Measurements from ENCODE around the gene TRPM6.

Gene TRPM6

DNA sequence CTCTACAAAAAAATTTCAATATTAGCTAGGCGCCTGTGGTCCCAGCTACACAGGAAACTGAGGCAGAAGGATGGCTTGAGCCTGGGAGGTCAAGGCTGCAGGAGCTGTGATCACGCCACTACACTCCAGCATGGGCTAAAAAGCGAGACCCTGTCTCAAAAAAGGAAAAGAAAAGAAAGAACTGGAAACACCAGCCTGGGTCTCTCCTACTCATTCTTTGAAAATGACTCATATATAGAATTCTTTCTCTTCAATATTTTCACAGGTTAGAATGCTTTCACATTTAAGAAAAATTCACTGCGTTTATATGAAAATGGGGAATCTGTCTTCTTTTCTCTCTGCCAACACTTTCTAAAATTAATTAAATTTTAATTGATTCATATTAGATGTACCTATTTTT is 115.6 kb downstream of the TRPM6 start:
- DNase-seq: no peak

DNA sequence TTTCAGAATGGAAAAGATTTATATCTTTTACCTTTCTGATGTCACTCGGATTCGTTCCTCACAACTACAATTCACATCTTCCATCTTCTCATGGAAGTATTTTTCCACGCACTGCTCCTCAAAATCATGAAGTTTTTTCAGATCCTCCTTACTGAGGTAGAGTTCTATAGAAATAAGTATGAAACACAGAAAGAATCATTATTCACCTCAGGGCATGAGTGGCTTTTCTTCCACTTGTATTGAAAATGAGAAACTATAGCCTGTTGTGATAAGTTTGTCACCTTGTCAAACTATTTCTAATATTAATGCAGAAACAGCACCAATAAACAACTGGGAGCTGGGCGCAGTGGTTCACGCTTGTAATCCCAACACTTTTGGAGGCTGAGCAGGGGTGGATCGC is 116.0 kb downstream of the TRPM6 start:
- no peak for DNase-seq

DNA sequence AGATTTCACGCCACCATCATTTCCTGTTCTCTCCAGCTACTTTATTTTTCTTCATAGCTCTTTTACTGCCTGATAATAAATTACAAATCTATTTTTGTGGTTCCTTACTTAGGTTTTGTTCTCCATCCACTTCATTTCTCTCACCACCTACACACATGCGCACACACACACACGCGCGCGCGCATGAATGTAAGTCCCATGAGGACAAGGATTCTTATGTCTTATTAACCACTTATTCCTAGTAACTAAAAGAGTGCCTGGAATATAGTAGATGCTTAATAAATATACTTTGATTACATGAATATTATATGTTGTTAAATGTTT is 116.5 kb downstream of the TRPM6 start:
- DNase-seq: no peak

DNA sequence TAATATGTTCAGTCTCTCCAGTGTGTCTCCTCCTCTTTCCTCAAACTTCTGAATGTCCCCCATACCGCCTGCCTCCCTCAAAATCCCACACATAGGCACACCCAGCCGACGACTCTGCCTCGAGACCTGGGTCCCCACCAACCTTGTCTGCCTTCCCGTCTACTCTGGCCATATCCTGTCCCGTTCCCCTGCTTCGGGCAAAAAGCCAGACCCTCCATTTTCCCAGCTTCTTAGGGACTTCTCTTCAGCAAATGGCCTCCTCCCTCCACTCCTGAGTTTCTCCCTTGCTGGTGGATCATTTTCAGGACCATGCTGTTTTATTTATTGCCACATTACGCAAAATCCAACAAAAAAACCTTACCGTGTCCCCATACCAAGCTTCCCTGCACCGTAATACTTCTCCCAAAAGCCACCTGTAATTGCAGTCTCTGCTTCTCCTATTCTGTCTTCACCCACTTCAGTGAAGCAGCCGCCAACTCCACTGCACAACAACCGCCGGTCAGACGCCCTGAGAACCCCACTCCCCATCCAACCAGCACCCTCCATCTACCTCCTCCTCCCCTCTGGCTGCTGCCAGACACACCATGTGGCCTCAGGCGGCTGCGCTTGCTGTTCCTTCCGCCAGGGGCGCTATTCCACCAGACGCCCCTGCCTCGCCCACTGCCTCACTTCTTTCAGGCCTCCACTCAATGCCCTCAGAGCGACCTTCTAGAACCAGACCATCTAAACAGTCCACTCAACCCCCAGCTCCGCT is 117.0 kb downstream of the TRPM6 start:
- DNase-seq: peak; percentile 85

DNA sequence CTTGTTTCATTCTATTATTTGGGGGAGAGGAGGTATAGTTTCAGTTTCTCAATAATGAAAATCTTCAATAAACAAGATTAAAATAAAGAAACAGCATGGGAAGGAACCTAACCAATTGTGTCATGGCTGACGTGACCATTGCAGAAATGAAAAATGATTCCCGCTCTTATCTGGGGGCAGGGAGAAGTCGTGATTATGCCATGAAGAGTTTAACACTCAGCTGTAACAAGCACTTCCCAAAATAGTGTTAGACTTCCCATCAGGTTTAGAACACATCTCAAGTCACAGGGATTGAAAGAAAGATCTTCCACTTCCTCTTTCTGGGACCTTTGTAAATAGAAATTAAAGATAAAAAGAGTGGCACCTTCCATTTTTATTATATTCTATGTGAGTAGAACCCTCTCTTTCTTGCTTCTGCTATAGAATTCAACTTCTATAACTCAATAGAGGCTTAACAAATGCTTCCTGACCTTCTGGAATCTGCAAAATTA is 122.2 kb downstream of the TRPM6 start:
- DNase-seq: no peak

DNA sequence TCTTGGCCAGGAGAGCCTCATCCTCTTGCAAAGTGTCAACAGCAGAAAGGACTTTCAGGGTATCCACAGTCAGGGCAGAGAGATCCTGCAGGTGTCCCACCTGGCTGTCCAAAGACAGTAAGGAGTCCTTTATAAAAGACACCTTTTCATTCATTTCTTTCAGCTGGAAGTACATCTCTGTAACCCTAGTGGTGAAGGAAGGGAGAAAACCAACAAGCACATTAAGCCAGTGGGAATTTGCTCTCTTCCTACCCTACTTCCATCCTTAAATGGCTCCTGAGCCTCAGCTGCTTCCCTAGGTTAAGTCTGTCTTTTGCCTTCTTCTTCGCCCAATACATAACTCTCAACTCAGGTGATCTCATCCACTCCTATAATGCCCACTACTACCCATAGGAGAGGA is 124.8 kb downstream of the TRPM6 start:
- DNase-seq: no peak

DNA sequence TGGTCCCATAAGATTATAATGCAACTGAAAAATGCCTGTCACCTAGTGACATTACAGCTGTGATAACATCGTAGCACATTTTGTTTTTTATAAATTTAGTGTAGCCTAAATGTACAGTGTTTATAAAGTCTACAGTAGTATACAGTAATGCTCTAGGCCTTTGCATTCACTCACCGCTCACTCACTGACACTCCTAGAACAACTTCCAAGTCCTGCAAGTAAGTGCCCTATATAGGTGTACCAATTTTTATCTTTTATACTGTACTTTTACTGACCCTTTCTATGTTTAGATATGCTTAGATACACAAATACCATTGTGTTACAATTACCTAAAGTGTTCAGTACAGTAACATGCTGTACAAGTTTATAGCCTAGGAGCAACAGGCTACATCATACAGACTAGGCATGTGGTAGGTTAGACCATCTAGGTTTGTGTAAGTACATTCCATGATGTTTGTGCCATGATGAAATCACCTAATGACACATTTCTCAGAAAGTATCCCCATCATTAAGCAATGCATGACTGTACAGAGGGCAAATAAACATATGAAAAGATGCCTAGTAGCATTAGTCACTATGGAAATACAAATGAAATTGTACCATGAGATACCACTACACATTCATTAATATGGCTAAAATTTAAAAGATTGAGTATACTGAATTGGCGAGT is 127.6 kb downstream of the TRPM6 start:
- DNase-seq: no peak

DNA sequence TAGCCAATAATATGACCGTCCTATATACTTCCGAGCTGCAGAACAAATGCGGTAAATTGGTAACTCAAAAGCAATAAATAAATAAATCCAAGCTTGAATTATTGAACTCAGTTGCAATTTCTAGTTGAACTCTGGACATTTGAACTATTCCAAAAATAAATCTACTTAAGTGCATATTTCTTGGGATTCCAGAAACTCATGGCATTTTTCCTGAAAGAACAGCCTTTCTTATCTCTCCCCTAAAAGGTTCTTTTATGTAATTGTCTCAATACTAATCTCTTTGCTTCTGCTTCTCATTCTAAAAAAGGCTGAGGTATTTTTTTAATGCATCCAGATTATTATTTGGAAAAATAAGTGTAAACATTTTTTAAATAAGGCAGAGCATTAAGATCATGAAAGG is 131.7 kb downstream of the TRPM6 start:
- no peak for DNase-seq

DNA sequence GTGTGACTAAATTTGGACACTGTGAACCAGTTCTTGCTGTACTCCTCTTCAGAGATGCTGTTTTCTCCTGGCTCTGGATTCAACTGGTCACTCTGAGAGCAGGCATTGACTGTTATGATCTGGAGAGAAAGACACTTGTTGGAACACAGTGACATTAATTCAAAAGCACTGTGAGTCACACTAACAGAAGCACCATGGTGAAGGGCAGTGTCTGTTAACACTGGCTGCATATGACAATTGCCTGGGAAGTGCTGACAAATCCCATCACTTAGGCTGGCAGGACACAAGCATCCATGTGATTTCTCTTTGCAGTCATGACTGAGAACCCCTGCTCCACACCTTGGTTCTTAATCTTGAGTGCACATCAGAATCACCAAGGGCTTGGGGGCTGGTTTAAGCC is 132.4 kb downstream of the TRPM6 start:
- peak; percentile 60 for DNase-seq

DNA sequence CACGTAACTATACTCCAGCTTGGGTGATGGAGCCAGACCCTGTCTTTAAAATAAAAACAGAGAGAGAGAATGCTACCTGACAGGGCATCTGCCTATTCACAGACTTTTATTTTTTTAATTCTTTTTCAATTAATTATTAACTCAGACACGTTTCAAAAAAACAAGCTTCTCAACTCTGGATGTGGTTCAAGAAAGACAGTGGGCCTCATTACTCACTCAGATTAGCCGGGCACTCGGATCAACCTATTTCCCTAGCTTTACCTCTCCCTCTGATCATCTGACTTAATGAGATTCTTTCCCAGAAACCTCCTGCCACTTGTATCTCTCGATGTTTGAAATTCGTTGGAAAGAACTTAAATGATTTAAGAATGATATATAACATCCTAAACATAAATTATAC is 134.1 kb downstream of the TRPM6 start:
- DNase-seq: no peak

DNA sequence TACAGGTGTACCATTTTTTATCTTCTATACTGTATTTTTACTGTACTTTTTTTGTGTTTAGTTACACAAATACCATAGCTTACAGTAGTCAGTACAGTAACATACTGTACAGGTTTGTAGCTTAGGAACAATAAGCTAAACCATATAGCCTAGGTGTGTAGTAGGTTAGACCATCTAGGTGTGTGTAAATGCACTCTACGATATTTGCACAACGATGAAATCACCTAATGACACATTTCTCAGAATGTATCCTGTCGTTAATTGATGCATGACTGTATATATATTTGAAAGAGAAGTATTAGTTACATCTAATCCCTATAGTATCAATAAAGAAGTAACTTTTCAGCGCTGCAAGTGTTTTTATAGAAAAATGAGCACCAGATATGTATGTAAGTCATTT is 138.8 kb downstream of the TRPM6 start:
- DNase-seq: no peak

DNA sequence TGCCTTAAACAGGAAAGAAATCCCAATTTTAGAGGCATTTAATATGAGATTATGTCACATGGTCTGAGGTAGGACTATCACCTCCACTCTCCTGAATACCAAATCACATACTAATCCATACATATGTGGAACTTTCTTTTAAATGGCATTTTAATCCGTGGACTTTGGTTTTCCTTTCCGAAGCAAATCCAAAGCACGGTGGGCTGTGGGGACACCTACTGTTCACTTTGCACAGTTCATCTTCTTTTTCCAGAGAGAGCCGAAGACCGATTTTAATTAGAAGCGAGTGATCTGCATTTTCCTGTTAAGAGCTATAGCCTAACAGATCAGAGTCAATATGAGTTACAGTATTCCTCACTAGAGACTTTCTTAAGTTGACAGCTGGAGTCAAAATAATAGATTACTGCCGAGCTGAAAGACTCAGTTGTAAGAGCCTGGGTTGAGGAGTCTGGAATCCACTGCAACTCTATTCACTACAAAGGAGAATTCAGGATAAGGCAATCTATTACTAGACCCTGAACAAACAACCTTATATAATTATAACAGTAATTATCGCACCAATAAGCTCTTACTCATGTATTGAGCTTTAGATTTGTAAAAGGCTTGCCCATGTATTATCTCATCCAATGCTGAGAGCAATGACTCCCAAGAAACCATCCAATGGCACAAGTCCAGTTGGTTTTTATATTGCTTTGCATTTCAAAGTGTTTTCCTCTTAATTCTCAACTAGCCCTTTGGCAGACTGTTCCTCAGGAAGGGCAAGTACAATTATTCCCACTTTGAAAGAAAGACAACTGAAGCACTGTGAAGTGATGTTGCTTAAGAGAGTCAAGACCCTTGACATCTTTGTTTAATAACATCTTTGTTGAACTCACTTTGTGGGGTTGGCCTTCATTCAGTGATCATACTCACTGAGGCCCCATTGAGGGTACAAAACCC is 144.7 kb downstream of the TRPM6 start:
- DNase-seq: no peak

DNA sequence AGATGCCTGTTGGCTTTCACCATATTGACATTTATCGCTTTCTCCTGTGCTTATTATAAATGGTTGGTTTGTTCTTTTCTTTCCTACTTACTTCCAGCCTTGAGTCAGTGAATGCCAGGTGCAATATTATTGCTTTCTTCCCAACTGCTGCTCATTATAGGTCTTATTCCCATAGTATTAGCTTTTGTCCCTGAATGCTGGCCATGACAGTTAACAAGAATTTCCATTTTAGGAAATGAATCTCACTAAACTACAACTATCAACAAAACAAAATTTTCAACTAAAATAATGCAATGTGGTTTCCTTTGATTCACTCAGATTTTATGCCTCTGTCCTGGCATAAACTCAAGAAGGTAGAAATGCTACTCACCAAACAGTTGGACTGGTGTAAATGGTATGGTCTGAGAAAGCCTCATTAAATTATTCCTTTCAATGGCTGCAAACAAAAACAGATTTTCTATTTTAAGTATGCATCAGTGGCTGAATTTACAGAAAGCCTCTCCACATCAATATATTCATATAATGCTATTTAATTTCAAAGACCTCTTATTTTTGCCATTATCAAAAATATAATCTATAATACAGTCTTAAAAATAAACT is 145.4 kb downstream of the TRPM6 start:
- DNase-seq: no peak

DNA sequence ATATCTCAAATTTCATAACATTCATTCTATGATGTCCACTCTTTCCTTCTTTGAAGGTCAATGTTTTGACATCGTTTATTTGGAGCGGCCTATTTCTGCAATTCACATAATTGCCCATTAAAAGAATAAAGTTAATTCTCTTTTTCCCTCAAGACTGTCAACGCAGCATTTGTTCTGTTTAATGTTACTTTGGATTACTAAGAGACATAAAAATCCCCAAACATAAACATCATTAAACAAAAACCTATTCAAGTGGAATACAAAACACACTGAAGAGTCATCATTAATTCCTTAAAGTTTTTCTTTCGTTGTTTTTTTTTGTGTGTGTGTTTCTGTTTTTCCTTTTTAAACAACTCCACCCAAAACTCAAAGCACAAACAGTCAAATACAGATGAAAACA is 151.1 kb downstream of the TRPM6 start:
- DNase-seq: no peak

DNA sequence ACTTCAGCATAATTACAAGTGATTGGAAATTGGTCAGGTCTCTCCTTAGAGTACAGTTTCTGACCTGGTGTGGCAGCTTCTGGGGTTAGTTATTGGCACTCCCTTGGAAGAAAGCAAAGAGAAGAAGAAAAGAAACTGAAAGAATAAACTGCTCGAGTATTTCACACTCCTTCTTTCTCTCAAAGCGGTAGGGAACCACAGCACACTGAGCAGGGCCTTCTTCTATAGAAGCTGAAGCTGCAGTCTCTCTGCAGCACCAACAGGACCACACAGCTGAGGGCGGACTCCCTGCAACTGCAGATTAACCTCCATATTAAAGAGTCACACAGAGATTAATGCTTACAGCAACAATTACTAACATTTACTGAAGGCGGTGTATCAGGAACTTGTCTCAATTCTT is 152.0 kb downstream of the TRPM6 start:
- DNase-seq: no peak

DNA sequence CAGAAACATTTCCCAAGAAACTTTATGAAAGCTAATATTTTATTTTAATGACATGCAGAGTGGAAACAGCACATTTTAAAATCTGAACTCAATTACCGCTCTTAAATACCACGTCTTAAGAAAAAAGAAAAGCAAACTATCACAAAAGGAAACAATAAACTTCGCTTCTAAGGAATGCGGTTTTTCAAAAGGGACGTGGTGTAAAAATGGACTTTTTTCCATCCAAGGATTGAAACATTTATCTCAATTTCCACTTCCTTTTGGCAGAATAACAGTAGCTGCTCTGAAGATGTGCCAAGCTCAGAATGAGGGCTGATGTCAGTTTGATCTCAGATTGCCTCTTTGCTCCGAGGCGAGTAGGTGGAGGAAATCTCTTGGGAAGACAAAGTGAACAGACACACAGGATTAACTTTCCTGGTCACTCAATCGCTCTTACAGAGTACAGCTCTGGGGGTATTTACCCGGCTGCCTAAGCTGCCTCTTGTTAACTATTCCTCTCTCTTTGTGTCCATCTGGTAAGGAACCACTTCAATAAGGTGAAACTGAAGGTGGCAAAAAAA is 158.5 kb downstream of the TRPM6 start:
- DNase-seq: no peak

DNA sequence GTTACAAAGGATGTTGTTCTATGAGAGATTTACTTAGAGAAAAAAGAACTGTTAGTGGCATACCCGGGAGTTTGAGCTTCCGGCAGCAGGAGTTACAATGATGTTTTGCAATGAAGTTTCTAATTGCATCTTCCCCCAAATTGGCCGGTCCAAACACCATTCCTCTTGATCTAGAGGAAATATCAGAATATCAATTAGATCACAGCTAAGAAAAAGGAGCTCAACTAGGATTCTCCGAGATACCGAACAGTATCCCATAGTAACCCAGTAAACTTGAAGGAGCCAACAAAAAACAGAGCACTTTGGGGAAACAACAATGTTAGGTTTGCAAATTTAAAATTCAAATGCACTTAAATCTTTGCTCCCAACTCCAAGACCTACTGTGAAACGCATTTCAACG is 159.5 kb downstream of the TRPM6 start:
- no peak for DNase-seq

DNA sequence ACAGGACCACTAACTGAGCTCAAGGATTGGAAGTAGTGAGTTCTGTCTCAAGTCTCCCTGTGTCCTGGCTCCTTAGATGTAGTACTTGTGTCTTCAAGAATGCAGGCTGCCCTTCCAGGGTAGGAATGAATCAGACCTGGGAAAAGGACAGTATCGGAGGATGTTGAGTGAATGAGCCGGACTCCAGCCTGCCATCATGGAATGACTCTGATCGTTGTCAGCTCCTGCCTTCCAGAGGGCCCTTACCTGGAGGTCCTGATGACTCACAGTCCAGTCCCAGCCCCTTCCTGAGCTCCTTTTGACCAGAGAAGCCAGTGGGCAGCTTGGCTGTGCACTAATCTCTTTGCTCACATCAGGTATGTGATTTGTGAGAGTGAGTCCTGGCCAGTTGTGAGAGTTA is 161.1 kb downstream of the TRPM6 start:
- DNase-seq: peak; percentile 94

DNA sequence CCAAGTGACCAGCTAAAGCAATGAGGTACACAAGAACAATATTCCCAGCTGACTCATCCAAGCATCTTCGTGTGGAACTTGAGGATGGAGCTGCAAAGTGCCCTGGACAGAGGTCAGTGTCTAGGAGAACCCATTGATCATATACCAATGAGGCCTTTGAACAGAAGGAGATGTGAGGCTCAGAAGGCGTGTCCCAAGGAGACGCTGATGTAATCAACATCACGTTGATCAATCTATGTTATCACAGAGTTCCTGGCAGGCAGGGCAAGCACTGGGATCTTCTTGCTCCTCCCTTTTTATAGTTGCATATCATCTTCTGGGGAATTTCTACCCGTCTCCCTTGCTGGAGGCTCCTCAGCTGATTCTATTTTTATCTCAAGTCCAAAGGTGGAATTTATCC is 163.4 kb downstream of the TRPM6 start:
- DNase-seq: no peak

DNA sequence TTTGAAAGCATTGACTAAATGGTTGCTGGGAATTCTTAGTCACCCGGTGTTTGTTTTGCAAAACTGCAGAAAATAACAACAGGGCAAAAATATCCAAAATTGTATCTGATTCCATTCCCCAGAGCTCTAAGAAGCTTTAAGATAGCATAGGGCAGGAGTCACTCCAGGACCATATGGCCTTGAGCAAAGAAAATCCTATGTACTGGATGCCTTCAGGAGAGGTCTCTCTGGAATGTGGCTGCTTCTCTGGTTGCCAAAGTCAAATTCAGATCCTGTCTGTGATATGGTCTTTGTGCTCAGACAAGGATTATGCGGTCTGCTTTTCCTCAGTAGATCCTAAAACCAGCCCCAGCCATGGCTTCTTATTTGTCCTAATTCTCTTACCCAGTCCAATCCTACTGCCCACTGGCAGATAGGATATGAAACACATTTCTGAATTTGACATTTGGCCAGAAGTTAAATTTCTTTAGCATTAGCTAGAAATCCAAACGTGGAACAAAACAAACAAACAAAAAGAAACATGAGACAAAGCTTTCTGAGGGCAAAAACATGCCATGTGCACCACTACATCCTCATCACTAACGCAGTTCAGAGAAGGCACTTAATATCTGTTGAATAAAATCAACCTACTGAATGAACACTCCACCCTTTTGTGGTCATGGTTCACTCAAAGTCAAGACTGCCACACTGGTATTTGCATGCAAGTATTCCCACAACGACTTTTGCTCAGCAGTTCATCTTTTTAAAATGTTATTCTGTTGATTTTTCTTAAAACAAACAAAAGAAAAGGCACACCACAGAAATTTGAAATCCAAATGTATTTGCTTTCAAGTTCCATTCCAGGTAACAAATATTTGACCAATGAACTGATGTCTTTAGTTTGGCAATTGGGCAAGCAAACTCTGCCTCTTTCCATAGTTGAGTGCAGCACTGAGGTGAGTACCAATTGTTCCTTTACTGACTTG is 165.7 kb downstream of the TRPM6 start:
- peak; percentile 76 for DNase-seq

DNA sequence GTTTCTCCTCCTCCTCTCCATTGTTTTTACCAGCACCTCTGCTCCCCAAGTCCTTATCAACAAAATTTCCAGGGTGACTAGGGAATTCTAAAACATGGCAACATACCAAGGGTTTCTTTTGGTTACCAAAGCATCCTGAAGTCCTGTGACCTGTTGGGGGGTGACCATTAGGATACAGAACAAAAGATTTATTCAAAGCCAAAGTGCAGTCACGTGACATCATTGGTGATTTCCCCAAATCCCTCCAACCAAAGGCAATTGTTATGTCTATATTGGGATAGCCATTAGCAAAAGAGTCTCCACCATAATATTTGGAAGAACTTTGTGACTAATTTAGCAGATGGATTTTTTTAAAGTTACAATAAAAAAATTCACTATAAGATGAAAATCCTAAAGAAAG is 168.4 kb downstream of the TRPM6 start:
- no peak for DNase-seq

DNA sequence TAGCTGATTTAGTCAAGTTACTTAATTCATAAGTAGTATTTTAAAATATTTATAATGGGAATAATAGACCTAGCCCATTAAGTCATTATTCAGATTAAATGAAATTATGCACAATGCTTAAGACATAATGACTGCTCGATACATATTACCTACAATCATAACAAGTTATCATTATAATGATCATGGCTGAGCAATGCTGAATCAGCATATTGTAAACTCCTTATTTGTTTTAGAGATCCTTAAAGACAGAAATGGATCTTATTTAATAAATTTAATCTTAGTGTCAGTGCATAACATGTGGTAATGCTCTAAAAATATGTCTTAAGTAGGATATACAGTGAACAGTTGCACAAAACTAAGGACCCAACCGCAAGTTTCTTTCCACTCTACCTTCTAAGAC is 169.0 kb downstream of the TRPM6 start:
- no peak for DNase-seq

All from islet precursor cell (in vitro differentiated cells).